Right forelimb (tissue), 1 donor: ENCODE measurements around the gene CBX8.

Source experiments
- DNase-seq: peaks from one replicate; pipeline ENCODE4 v3.0.0-alpha.2; 2018

CBX8 gene

GRCh38 chr17:79834565-79835469 is 37.9 kb upstream of the CBX8 start:
- DNase-seq: no peak

GRCh38 chr17:79833744-79834564 is 37.1 kb upstream of the CBX8 start:
- no peak for DNase-seq

- DNase-seq: no peak
These were observed 36.2 kb upstream of the CBX8 start for GRCh38 chr17:79833110-79833450.

- no peak for DNase-seq
These were observed 35.6 kb upstream of the CBX8 start for GRCh38 chr17:79832218-79833109.

- no peak for DNase-seq
These were observed 34.7 kb upstream of the CBX8 start for GRCh38 chr17:79831265-79832217.

- no peak for DNase-seq
These were observed 33.9 kb upstream of the CBX8 start for GRCh38 chr17:79830763-79831264.

GRCh38 chr17:79830303-79830702 is 33.4 kb upstream of the CBX8 start:
- no peak for DNase-seq

- DNase-seq: no peak
These were observed 32.6 kb upstream of the CBX8 start for GRCh38 chr17:79829457-79829856.

- DNase-seq: no peak
These were observed 32.1 kb upstream of the CBX8 start for GRCh38 chr17:79829004-79829403.

- no peak for DNase-seq
These were observed 30.1 kb upstream of the CBX8 start for GRCh38 chr17:79826841-79827578.

- no peak for DNase-seq
These were observed 29.4 kb upstream of the CBX8 start for GRCh38 chr17:79826204-79826680.

GRCh38 chr17:79825580-79825921 is 28.7 kb upstream of the CBX8 start:
- no peak for DNase-seq

- DNase-seq: no peak
These were observed 28.2 kb upstream of the CBX8 start for GRCh38 chr17:79824893-79825579.

GRCh38 chr17:79824234-79824633 is 27.4 kb upstream of the CBX8 start:
- no peak for DNase-seq

- no peak for DNase-seq
These were observed 25.8 kb upstream of the CBX8 start for GRCh38 chr17:79822583-79823124.

GRCh38 chr17:79821331-79822095 is 24.6 kb upstream of the CBX8 start:
- DNase-seq: no peak

- no peak for DNase-seq
These were observed 24.1 kb upstream of the CBX8 start for GRCh38 chr17:79820959-79821330.

GRCh38 chr17:79819534-79820276 is 22.8 kb upstream of the CBX8 start:
- no peak for DNase-seq
